Measurements from ENCODE around the gene ZNF544.
"Not testable (repeated sequence)": the region's sequence is repeated elsewhere in the genome, so short reads cannot be mapped to it uniquely, and the experiment has no call there.

The ZNF544 gene

GRCh38 chr19:58304748-58305064 is 76.0 kb downstream of the ZNF544 start:
- TF ChIP-seq CTCF (IDR thresholded peaks at IDR 0.05): no peak
- no peak overlapping the region for H3K9ac ChIP-seq
- peak overlapping the region; percentile 69 for H3K4me2 ChIP-seq (ENCODE audit: low read length)
- H3K4me1 ChIP-seq: peaks cover 5% of the 10 kb centered on the region
- peak overlapping the region; percentile 71 for H3K27ac ChIP-seq
- H3K4me3 ChIP-seq (ENCODE audit: low read depth, low read length): peak overlapping the region; percentile 95
- peak overlapping the region; percentile 84 for H2AFZ ChIP-seq
- H3K79me2 ChIP-seq: peaks cover 31% of the 10 kb centered on the region
- no peaks in the 10 kb centered on the region for H3K27me3 ChIP-seq (ENCODE audit: control insufficient read depth, insufficient read depth, low read length)
- no peaks in the 10 kb centered on the region for H3K9me3 ChIP-seq (ENCODE audit: control insufficient read depth, low read length)
- H3K36me3 ChIP-seq (ENCODE audit: control insufficient read depth, insufficient read depth, low read length): no peaks in the 10 kb centered on the region

GRCh38 chr19:58305065-58305931 is 76.6 kb downstream of the ZNF544 start, which contains the start of gene ERVK3-1:
ERVK3-1 (plus strand) TSS chr19:58305377; CDS start chr19:58312169, 6,792 bp downstream.
- H3K27ac ChIP-seq: peak within 1 kb of the TSS; percentile 71
- peak; percentile 17 for TF ChIP-seq CTCF (IDR thresholded peaks at IDR 0.05)
- peaks cover 5% of the 10 kb centered on the region for H3K4me1 ChIP-seq
- peak within 1 kb of the TSS; percentile 84 for H2AFZ ChIP-seq
- peak within 1 kb of the TSS; percentile 40 for H3K9ac ChIP-seq
- H3K4me2 ChIP-seq (ENCODE audit: low read length): peak within 1 kb of the TSS; percentile 69
- no peaks in the 10 kb centered on the region for H3K36me3 ChIP-seq (ENCODE audit: control insufficient read depth, insufficient read depth, low read length)
- peaks cover 30% of the 10 kb centered on the region for H3K79me2 ChIP-seq
- no peaks in the 10 kb centered on the region for H3K27me3 ChIP-seq (ENCODE audit: control insufficient read depth, insufficient read depth, low read length)
- peak within 1 kb of the TSS; percentile 95 for H3K4me3 ChIP-seq (ENCODE audit: low read depth, low read length)
- H3K9me3 ChIP-seq (ENCODE audit: control insufficient read depth, low read length): no peaks in the 10 kb centered on the region

- peak overlapping the region; percentile 71 for H3K27ac ChIP-seq
- peak overlapping the region; percentile 69 for H3K4me2 ChIP-seq (ENCODE audit: low read length)
- H3K27me3 ChIP-seq (ENCODE audit: control insufficient read depth, insufficient read depth, low read length): no peaks in the 10 kb centered on the region
- H3K79me2 ChIP-seq: peaks cover 34% of the 10 kb centered on the region
- peak overlapping the region; percentile 63 for H2AFZ ChIP-seq
- no peaks in the 10 kb centered on the region for H3K36me3 ChIP-seq (ENCODE audit: control insufficient read depth, insufficient read depth, low read length)
- peak overlapping the region; percentile 40 for H3K9ac ChIP-seq
- no peak for TF ChIP-seq CTCF (IDR thresholded peaks at IDR 0.05)
- H3K9me3 ChIP-seq (ENCODE audit: control insufficient read depth, low read length): no peaks in the 10 kb centered on the region
- peaks cover 5% of the 10 kb centered on the region for H3K4me1 ChIP-seq
- H3K4me3 ChIP-seq (ENCODE audit: low read depth, low read length): peak overlapping the region; percentile 95
These were observed 77.2 kb downstream of the ZNF544 start for GRCh38 chr19:58305932-58306323.

GRCh38 chr19:58307736-58308135 is 79.0 kb downstream of the ZNF544 start:
- TF ChIP-seq CTCF (IDR thresholded peaks at IDR 0.05): no peak
- peaks cover 5% of the 10 kb centered on the region for H3K4me1 ChIP-seq
- H3K4me3 ChIP-seq (ENCODE audit: low read depth, low read length): no peak overlapping the region
- H3K27me3 ChIP-seq (ENCODE audit: control insufficient read depth, insufficient read depth, low read length): no peaks in the 10 kb centered on the region
- no peaks in the 10 kb centered on the region for H3K36me3 ChIP-seq (ENCODE audit: control insufficient read depth, insufficient read depth, low read length)
- peaks cover 36% of the 10 kb centered on the region for H3K79me2 ChIP-seq
- no peak overlapping the region for H3K4me2 ChIP-seq (ENCODE audit: low read length)
- H3K9me3 ChIP-seq (ENCODE audit: control insufficient read depth, low read length): no peaks in the 10 kb centered on the region
- no peak overlapping the region for H3K9ac ChIP-seq
- no peak overlapping the region for H2AFZ ChIP-seq
- H3K27ac ChIP-seq: no peak overlapping the region

GRCh38 chr19:58310685-58311084 is 82.0 kb downstream of the ZNF544 start:
- H2AFZ ChIP-seq; H3K27me3 ChIP-seq (ENCODE audit: control insufficient read depth, insufficient read depth, low read length); H3K9me3 ChIP-seq (ENCODE audit: control insufficient read depth, low read length); H3K27ac ChIP-seq; H3K4me1 ChIP-seq; H3K4me2 ChIP-seq (ENCODE audit: low read length); H3K36me3 ChIP-seq (ENCODE audit: control insufficient read depth, insufficient read depth, low read length); H3K9ac ChIP-seq; H3K4me3 ChIP-seq (ENCODE audit: low read depth, low read length): not testable (repeated sequence)
- H3K79me2 ChIP-seq: peaks cover 31% of the 10 kb centered on the region
- TF ChIP-seq CTCF (IDR thresholded peaks at IDR 0.05): peak; percentile 69
